Neural crest cell (in vitro differentiated cells): ENCODE data around the gene TTLL9. TPM values are rescaled to one million over a fixed set of nuclear protein-coding genes. Genes with fewer than 3 reads are reported as not detected.

Experiments used
- DNase-seq: peaks from one replicate; pipeline ENCODE4 v3.0.0; 2021; ENCODE audit warnings: low read depth, mixed read lengths, low spot score
- H3K27ac Mint-ChIP-seq: one replicate; pipeline ENCODE4 v1.8.0; 2021; ENCODE audit warnings: mild to moderate bottlenecking, mixed read lengths; ENCODE audit not compliant: unreplicated experiment
- H3K27me3 Mint-ChIP-seq: 2 replicates; pipeline ENCODE4 v1.8.0; 2021; ENCODE audit warnings: low read depth, mild to moderate bottlenecking, mixed read lengths
- H3K36me3 Mint-ChIP-seq: 2 replicates; pipeline ENCODE4 v1.8.0; 2021; ENCODE audit warnings: low read depth, mild to moderate bottlenecking, mixed read lengths
- H3K4me1 Mint-ChIP-seq: 2 replicates; pipeline ENCODE4 v1.8.0; 2021; ENCODE audit warnings: mixed read lengths
- H3K4me3 Mint-ChIP-seq: one replicate; pipeline ENCODE4 v1.8.0; 2021; ENCODE audit warnings: mild to moderate bottlenecking, mixed read lengths
- H3K9me3 Mint-ChIP-seq: 2 replicates; pipeline ENCODE4 v1.8.0; 2021; ENCODE audit warnings: mixed read lengths
- CTCF ChIP-seq: fragments of 200-600 bp; sonication (generic); conservative IDR thresholded peaks from 2 replicates; pipeline ENCODE4 v1.5.0; 2021; ENCODE audit warnings: antibody characterized with exemption, mild to moderate bottlenecking
- total RNA-seq: library from RNA; stranded (reverse); gene quantifications from 2 replicates; pipeline ENCODE4 v1.2.1, GENCODE V29; 2021

The TTLL9 gene
- total RNA-seq, 1 donor from 2014 or later, result 3.3 TPM

- Mint-ChIP-seq H3K36me3 (no peaks in the 10 kb centered on the region), H3K27me3 (peaks cover 27% of the 10 kb centered on the region), H3K9me3 (no peaks in the 10 kb centered on the region), H3K4me1 (peaks cover 26% of the 10 kb centered on the region), H3K4me3 (peak overlapping the region; percentile 47), H3K27ac (no peak overlapping the region)
- no peak for TF ChIP-seq CTCF
- DNase-seq, result no peak
Observed at GRCh38 chr20:31858760-31859083, 11.7 kb upstream of the TTLL9 start.

GRCh38 chr20:31859266-31859997 is 11.0 kb upstream of the TTLL9 start:
- no peaks in the 10 kb centered on the region for H3K9me3 Mint-ChIP-seq
- no peak for TF ChIP-seq CTCF
- DNase-seq, result no peak
- no peak overlapping the region for H3K27ac Mint-ChIP-seq
- H3K4me3 Mint-ChIP-seq, result peak overlapping the region; percentile 78
- peaks cover 24% of the 10 kb centered on the region for H3K27me3 Mint-ChIP-seq
- peaks cover 29% of the 10 kb centered on the region for H3K4me1 Mint-ChIP-seq
- H3K36me3 Mint-ChIP-seq, result no peaks in the 10 kb centered on the region

DNA sequence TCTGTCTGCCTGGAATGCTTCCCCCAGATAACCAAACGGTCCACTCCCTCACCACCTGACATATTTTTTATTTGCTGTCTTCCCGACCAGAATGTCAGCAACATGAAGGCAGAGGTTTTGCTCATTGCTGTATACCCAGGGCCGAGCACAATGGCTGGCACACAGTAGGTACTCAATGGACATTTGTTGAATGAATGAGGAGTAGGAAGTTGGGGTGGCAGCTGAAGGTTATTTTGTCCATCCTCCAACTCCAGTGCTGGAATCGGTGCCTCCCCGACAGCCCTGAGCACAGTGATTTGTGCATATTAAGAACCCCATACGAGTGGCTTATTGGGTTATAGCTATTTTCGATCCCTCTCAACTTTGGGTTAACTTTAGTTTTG is 10.4 kb upstream of the TTLL9 start:
- TF ChIP-seq CTCF, result no peak
- DNase-seq, result no peak
- Mint-ChIP-seq H3K4me3 (peak overlapping the region; percentile 78), H3K27me3 (peaks cover 24% of the 10 kb centered on the region), H3K36me3 (no peaks in the 10 kb centered on the region), H3K9me3 (no peaks in the 10 kb centered on the region), H3K4me1 (peaks cover 29% of the 10 kb centered on the region), H3K27ac (no peak overlapping the region)

DNA sequence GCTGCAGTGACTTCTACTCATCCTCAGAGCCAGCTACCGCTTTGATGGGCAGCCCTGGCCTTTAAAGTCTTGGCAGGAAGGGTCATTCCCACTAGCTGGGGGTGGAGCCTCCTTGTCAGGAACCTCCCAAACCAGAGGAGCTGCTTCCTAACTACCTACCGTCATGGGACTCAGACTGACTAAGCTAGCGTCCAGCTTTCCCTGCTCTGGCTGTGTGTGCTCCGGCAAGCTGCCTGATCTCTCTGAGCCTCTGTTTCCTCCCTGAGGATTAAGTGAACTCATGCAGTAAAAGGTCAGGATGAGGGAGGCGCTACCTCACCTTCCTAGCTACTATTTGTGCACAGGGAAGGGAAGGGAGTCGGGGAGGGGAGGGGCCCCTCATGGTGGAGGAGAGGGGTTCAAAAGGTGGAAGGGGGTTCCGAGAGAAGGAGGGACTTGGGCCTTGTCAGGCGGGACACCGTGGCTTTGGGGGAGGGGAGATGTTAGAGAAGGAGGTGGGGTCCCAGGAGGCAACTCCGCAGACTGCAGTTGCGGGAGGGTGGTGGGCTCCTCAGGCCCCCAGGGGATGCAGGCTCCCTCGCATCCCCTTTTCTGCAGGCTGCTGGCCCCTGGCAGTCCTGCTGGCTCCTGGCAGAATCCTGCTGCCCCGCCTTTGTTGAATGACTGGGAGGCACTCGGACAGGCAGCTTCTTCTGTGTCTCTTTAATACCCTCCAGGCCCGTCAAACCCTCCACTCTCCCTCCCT is 9.9 kb upstream of the TTLL9 start:
- Mint-ChIP-seq H3K36me3 (no peaks in the 10 kb centered on the region), H3K4me3 (peak overlapping the region; percentile 78), H3K27ac (no peak overlapping the region), H3K9me3 (no peaks in the 10 kb centered on the region), H3K4me1 (peaks cover 29% of the 10 kb centered on the region), H3K27me3 (peaks cover 24% of the 10 kb centered on the region)
- no peak for TF ChIP-seq CTCF
- no peak for DNase-seq

DNA sequence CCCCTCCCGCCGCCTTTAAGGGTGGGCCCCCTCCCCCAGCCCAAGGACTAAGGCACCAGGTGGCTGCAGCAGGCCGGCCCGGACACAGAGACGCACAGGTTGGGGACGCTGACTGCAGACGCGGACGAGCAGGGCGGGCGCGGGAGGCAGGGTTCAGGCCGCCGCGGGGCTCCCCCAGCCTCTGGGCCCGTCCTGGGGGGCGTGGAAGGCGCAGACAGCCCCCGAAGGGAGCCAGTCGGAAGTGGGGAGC is 9.4 kb upstream of the TTLL9 start:
- Mint-ChIP-seq H3K27me3 (peaks cover 24% of the 10 kb centered on the region), H3K4me1 (peaks cover 29% of the 10 kb centered on the region), H3K36me3 (no peaks in the 10 kb centered on the region), H3K9me3 (no peaks in the 10 kb centered on the region), H3K27ac (no peak overlapping the region), H3K4me3 (peak overlapping the region; percentile 78)
- DNase-seq, result no peak
- TF ChIP-seq CTCF, result no peak
